Lung microvascular endothelial cell (primary cell): Measurements from ENCODE around the gene EIF2S2. TPM values are rescaled to one million over a fixed set of nuclear protein-coding genes. Genes with fewer than 3 reads are reported as not detected.
A peak's percentile ranks its signal among the peaks of the same experiment; 100 is the strongest.

Experiments
- DNase-seq, 2 donors: peaks; one replicate each; pipeline versions ENCODE4 v3.0.0 to v3.0.0-alpha.2; 2010; ENCODE audit warnings: low read depth in 2 of 2
- total RNA-seq: library from RNA; depleted of rRNA; stranded (reverse); fragments of >200 nt; gene quantifications from 2 replicates; pipeline ENCODE4 v1.2.1, GENCODE V29; 2014

Gene EIF2S2
- total RNA-seq, 1 donor from 2014 or later: 68.7 TPM

GRCh38 chr20:34122274-34122980, 10.4 kb upstream of the EIF2S2 start:
- no peak for DNase-seq

GRCh38 chr20:34120213-34120612, 8.2 kb upstream of the EIF2S2 start:
- no peak for DNase-seq

GRCh38 chr20:34115232-34115631, 3.2 kb upstream of the EIF2S2 start:
- DNase-seq: no peak

GRCh38 chr20:34114809-34115208, 2.8 kb upstream of the EIF2S2 start:
- no peak for DNase-seq

GRCh38 chr20:34112600-34113101, 608 bp upstream of the EIF2S2 start:
- peak; percentile 46 to 60 for DNase-seq

- peak; percentile 60 to 69 for DNase-seq
Observed at GRCh38 chr20:34110745-34111641, 1.1 kb downstream of the EIF2S2 start.

GRCh38 chr20:34110025-34110744, 1.9 kb downstream of the EIF2S2 start:
- no peak for DNase-seq

- DNase-seq: no peak
Observed at GRCh38 chr20:34109442-34109841, 2.6 kb downstream of the EIF2S2 start.

- DNase-seq: no peak
Observed at GRCh38 chr20:34108616-34109174, 3.3 kb downstream of the EIF2S2 start.

- DNase-seq: no peak
Observed at GRCh38 chr20:34105978-34106675, 5.9 kb downstream of the EIF2S2 start.

- DNase-seq: no peak
Observed at GRCh38 chr20:34104059-34104458, 8.0 kb downstream of the EIF2S2 start.

- DNase-seq: no peak
Observed at GRCh38 chr20:34102342-34102741, 9.7 kb downstream of the EIF2S2 start.

- DNase-seq: no peak
Observed at GRCh38 chr20:34100576-34100975, 11.5 kb downstream of the EIF2S2 start.

- DNase-seq: no peak
Observed at GRCh38 chr20:34099675-34100074, 12.4 kb downstream of the EIF2S2 start.

- no peak for DNase-seq
Observed at GRCh38 chr20:34098570-34098969, 13.5 kb downstream of the EIF2S2 start.

GRCh38 chr20:34096699-34097444, 15.2 kb downstream of the EIF2S2 start:
- no peak for DNase-seq

- DNase-seq: no peak
Observed at GRCh38 chr20:34095825-34096224, 16.2 kb downstream of the EIF2S2 start.

GRCh38 chr20:34093895-34094294, 18.1 kb downstream of the EIF2S2 start:
- no peak for DNase-seq

- DNase-seq: no peak
Observed at GRCh38 chr20:34091637-34092200, 20.3 kb downstream of the EIF2S2 start.

GRCh38 chr20:34090645-34091044, 21.4 kb downstream of the EIF2S2 start:
- no peak for DNase-seq
